CD14-positive monocyte (primary cell): Measurements from ENCODE around the gene ZNF850. TPM values are rescaled to one million over a fixed set of nuclear protein-coding genes. Genes with fewer than 3 reads are reported as not detected.
A peak's percentile ranks its signal among the peaks of the same experiment; 100 is the strongest.
"Not testable (repeated sequence)": the region's sequence is repeated elsewhere in the genome, so short reads cannot be mapped to it uniquely, and the experiment has no call there.

Experiments used
- DNase-seq, 3 donors: peaks; one replicate each; pipeline ENCODE4 v3.0.0-alpha.2; 2011 to 2022
- H2AFZ ChIP-seq: 2 replicates; pipeline ENCODE4 v1.6.0; 2012; ENCODE audit warnings: mild to moderate bottlenecking, low read depth, low read length, inconsistent platforms; ENCODE audit not compliant: insufficient read depth, poor library complexity, severe bottlenecking
- H3K27ac ChIP-seq, 2 donors: 1 replicate in 1 of 2; 2 replicates in 1 of 2; pipeline ENCODE4 v1.5.1; 2012 to 2013; ENCODE audit warnings: low read length in 2 of 2, control low read depth in 1 of 2, inconsistent platforms in 1 of 2, low read depth in 1 of 2, mild to moderate bottlenecking in 1 of 2
- H3K27me3 ChIP-seq, 2 donors: one replicate each; pipeline versions ENCODE4 v1.6.0 to v1.6.1; 2011 to 2013; ENCODE audit warnings: low read length in 2 of 2; ENCODE audit not compliant: control insufficient read depth in 2 of 2, insufficient read depth in 2 of 2
- H3K36me3 ChIP-seq, 2 donors: replicated peaks in 1 of 2; 1 replicate in 1 of 2; 2 replicates in 1 of 2; pipeline versions ENCODE4 v1.5.1 to v1.6.1; 2012 to 2013; ENCODE audit warnings: low read length in 2 of 2, control low read depth in 1 of 2, inconsistent platforms in 1 of 2, mild to moderate bottlenecking in 1 of 2; ENCODE audit not compliant: insufficient read depth in 2 of 2, control insufficient read depth in 1 of 2
- H3K4me1 ChIP-seq, 2 donors: 1 replicate in 1 of 2; 2 replicates in 1 of 2; pipeline versions ENCODE4 v1.5.1 to v1.6.1; 2012 to 2013; ENCODE audit warnings: low read length in 2 of 2, control low read depth in 1 of 2, inconsistent platforms in 1 of 2, mild to moderate bottlenecking in 1 of 2, moderate library complexity in 1 of 2; ENCODE audit not compliant: insufficient read depth in 2 of 2, control insufficient read depth in 1 of 2
- H3K4me2 ChIP-seq: replicated peaks from 2 replicates; pipeline ENCODE3; 2012; ENCODE audit warnings: low read length, moderate library complexity, mild to moderate bottlenecking; ENCODE audit not compliant: poor library complexity, severe bottlenecking; ENCODE audit errors: extremely low read depth
- H3K4me3 ChIP-seq, 3 experiments: fragments of 200-600 bp in 1 of 3; sonication (generic) in 1 of 3; replicated peaks in 1 of 3; 1 replicate in 2 of 3; 2 replicates in 1 of 3; pipeline ENCODE4 v1.5.1; 2011 to 2013; ENCODE audit warnings: low read length in 3 of 3, mild to moderate bottlenecking in 3 of 3, control low read depth in 2 of 3, low read depth in 2 of 3, inconsistent platforms in 1 of 3, moderate library complexity in 1 of 3
- H3K79me2 ChIP-seq: 2 replicates; pipeline ENCODE4 v1.6.0; 2012; ENCODE audit warnings: mild to moderate bottlenecking, control low read depth, inconsistent platforms, low read length, moderate library complexity; ENCODE audit not compliant: insufficient read depth
- H3K9ac ChIP-seq: 2 replicates; pipeline ENCODE4 v1.6.0; 2017; ENCODE audit warnings: low read length, mild to moderate bottlenecking; ENCODE audit not compliant: insufficient read depth, poor library complexity, severe bottlenecking
- H3K9me3 ChIP-seq, 2 donors: replicated peaks in 1 of 2; 1 replicate in 1 of 2; 2 replicates in 1 of 2; pipeline versions ENCODE4 v1.5.1 to v1.6.1; 2012 to 2013; ENCODE audit warnings: low read length in 2 of 2, control low read depth in 1 of 2; ENCODE audit not compliant: control insufficient read depth in 1 of 2, insufficient read depth in 1 of 2
- H4K20me1 ChIP-seq: 2 replicates; pipeline ENCODE4 v1.6.0; 2012; ENCODE audit warnings: mild to moderate bottlenecking, low read length, control low read depth, moderate library complexity; ENCODE audit not compliant: insufficient read depth
- H3K27ac Mint-ChIP-seq, 7 donors: one replicate each; pipeline ENCODE4 v1.8.0; 2020; ENCODE audit warnings: mild to moderate bottlenecking in 7 of 7, mixed read lengths in 7 of 7, moderate library complexity in 6 of 7, inconsistent platforms in 2 of 7
- H3K27me3 Mint-ChIP-seq, 3 donors: one replicate each; pipeline ENCODE4 v1.8.0; 2021 to 2022; ENCODE audit warnings: low read depth in 3 of 3, mild to moderate bottlenecking in 3 of 3, mixed read lengths in 3 of 3, moderate library complexity in 3 of 3, inconsistent platforms in 1 of 3
- H3K36me3 Mint-ChIP-seq, 2 donors: one replicate each; pipeline ENCODE4 v1.8.0; 2020; ENCODE audit warnings: mixed read lengths in 2 of 2, inconsistent platforms in 1 of 2, mild to moderate bottlenecking in 1 of 2
- H3K4me1 Mint-ChIP-seq: one replicate; pipeline ENCODE4 v1.8.0; 2020; ENCODE audit warnings: mild to moderate bottlenecking, mixed read lengths
- H3K4me3 Mint-ChIP-seq, 2 donors: one replicate each; pipeline ENCODE4 v1.8.0; 2020; ENCODE audit warnings: mild to moderate bottlenecking in 2 of 2, mixed read lengths in 2 of 2, moderate library complexity in 1 of 2
- H3K9me3 Mint-ChIP-seq, 7 donors: one replicate each; pipeline ENCODE4 v1.8.0; 2020 to 2022; ENCODE audit warnings: mixed read lengths in 7 of 7, mild to moderate bottlenecking in 6 of 7, moderate library complexity in 6 of 7, inconsistent platforms in 2 of 7
- WGBS: methylation state at CpG from one replicate; pipeline ENCODE4 v1.1.5; 2013; ENCODE audit warnings: missing lambda C conversion rate; ENCODE audit not compliant: insufficient coverage; 5-methylcytosine and 5-hydroxymethylcytosine counted together
- intact Hi-C, 2 donors: fragments of 100-400 bp; cut with micrococcal nuclease; formaldehyde crosslinking; loops; one replicate each; pipeline versions ENCODE4 v1.15.0 to v1.15.1; 2023
- polyA plus RNA-seq, 3 donors: library from polyadenylated mRNA; depleted of rRNA in 1 of 3; unstranded in 2 of 3; stranded (reverse) in 1 of 3; fragments of 300-500 nt in 2 of 3; fragments of >200 nt in 1 of 3; fragmentation: Illumina TruSeq in 2 of 3; gene quantifications; 1 replicate in 2 of 3; 2 replicates in 1 of 3; pipeline ENCODE4 v1.2.3, GENCODE V29; 2012 to 2021
- TF ChIP-seq, protein P1 (sequence below): fragments of 200-600 bp; IDR thresholded peaks from one replicate; pipeline ENCODE4 v1.8.0; 2022; ENCODE audit warnings: antibody characterized with exemption, mild to moderate bottlenecking

Gene ZNF850
- polyA plus RNA-seq, 3 donors: 0.02 to 0.15 (median 0.08) TPM

DNA sequence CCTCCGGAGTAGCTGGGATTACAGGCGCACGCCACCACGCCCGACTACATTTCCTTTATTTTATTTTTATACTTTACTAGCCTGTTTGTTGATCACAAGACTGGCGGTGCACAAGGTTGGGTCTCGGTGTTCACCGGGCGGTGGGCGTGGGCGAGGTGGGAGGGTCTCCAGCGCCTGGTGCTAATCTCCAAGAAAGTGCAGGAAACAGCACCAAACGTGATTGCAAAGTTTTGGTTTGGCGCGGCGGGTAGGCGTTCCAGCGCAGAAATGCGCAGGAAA is 24.0 kb upstream of the ZNF850 start:
- Histone ChIP-seq H3K9ac (peak overlapping the region; percentile 70), H3K4me1 (peaks cover 9 to 16% of the 10 kb centered on the region in 2 donors), H3K27me3 (no peaks in the 10 kb centered on the region), H3K36me3 (peaks cover 0 to 20% of the 10 kb centered on the region in 2 donors), H4K20me1 (no peaks in the 10 kb centered on the region), H2AFZ (peak overlapping the region; percentile 97), H3K9me3 (peaks cover 82 to 88% of the 10 kb centered on the region in 2 donors), H3K27ac (peak overlapping the region; percentile 59 to 73), H3K4me2 (peak overlapping the region; percentile 78), H3K4me3 (peak overlapping the region; percentile 60 to 97 (median 61)), H3K79me2 (no peaks in the 10 kb centered on the region)
- peaks cover 7 to 16% of the 10 kb centered on the region in 2 donors for H3K36me3 Mint-ChIP-seq
- H3K27ac Mint-ChIP-seq: peak overlapping the region in 3 of 7 donors; percentile 88 to 96 (median 92)
- TF ChIP-seq, protein P1, sequence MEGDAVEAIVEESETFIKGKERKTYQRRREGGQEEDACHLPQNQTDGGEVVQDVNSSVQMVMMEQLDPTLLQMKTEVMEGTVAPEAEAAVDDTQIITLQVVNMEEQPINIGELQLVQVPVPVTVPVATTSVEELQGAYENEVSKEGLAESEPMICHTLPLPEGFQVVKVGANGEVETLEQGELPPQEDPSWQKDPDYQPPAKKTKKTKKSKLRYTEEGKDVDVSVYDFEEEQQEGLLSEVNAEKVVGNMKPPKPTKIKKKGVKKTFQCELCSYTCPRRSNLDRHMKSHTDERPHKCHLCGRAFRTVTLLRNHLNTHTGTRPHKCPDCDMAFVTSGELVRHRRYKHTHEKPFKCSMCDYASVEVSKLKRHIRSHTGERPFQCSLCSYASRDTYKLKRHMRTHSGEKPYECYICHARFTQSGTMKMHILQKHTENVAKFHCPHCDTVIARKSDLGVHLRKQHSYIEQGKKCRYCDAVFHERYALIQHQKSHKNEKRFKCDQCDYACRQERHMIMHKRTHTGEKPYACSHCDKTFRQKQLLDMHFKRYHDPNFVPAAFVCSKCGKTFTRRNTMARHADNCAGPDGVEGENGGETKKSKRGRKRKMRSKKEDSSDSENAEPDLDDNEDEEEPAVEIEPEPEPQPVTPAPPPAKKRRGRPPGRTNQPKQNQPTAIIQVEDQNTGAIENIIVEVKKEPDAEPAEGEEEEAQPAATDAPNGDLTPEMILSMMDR: no peak
- H3K9me3 Mint-ChIP-seq: peaks cover 51 to 96% (median 87%) of the 10 kb centered on the region in 7 donors
- H3K4me1 Mint-ChIP-seq: peaks cover 5% of the 10 kb centered on the region
- WGBS: 8% methylated on average over 13 of the region's 19 CpGs
- H3K4me3 Mint-ChIP-seq: peak overlapping the region; percentile 90 to 94
- peaks cover 2 to 5% (median 2%) of the 10 kb centered on the region in 3 donors for H3K27me3 Mint-ChIP-seq
- no peak for DNase-seq
- intact Hi-C loops: loop anchor here (2.0 to 5.0 kb wide), 2 partner anchors 24 to 41 kb away; partner anchors contain the start of genes ZNF790 (in 2 of the 2) and ZNF850 (in 1 of the 2)

DNA sequence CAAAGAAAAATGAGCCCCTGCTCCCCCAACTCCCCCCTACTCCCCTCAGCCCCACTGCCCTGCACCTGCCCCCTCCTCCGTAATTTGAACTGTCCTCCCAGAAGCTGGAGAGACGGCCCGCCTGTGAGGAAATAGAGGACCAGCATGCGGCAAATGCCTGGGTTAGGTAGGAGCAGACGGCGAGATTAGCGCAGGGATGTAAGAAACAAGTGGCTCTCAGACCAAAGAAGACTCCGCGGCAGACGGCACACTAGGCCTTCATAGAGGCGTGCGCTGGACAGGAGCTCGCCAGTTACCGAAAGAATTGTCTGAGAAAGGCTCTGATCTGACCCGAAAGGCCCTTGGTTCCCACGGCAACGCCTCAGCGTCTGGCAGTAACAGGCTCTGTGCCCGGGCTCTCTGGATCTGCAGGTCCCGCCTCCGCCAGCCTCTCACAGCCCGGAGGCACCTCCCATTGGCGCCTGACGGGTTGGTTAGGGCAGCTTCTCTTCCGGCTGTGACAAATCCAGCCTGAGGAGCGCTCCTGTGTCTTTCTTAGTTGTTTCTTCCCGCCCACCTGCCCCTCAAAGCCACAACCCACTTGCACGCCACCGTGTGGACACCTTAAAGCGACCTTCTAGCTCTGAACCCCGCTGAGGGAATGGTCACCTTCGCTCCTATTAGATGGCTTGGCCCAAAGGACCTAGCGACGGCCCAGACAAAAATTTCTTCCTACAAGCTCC is 19.0 kb upstream of the ZNF850 start:
- WGBS: 13% methylated on average over 19 of the region's 34 CpGs
- H3K4me1 Mint-ChIP-seq, H3K4me3 ChIP-seq, H3K79me2 ChIP-seq, H2AFZ ChIP-seq, intact Hi-C loops, H3K9ac ChIP-seq, H3K4me2 ChIP-seq, H3K36me3 Mint-ChIP-seq, H3K36me3 ChIP-seq, H3K27me3 Mint-ChIP-seq, H3K4me1 ChIP-seq, H3K27me3 ChIP-seq, DNase-seq, H4K20me1 ChIP-seq, H3K27ac Mint-ChIP-seq, H3K27ac ChIP-seq: not testable (repeated sequence)
- H3K9me3 Mint-ChIP-seq: peaks cover 48 to 89% (median 81%) of the 10 kb centered on the region in 7 donors
- peaks cover 82 to 83% of the 10 kb centered on the region in 2 donors for H3K9me3 ChIP-seq
- H3K4me3 Mint-ChIP-seq: peak overlapping the region; percentile 41 to 61
